HG03196 (cell line): ENCODE data around the gene NOP10.
"Not testable (repeated sequence)": the region's sequence is repeated elsewhere in the genome, so short reads cannot be mapped to it uniquely, and the experiment has no call there.

ENCODE experiments used
- ATAC-seq: cut with Tn5 transposase; IDR thresholded peaks from one replicate; pipeline ENCODE4 v1.9.1; 2021; ENCODE audit not compliant: unreplicated experiment

The NOP10 gene

GRCh38 chr15:34342737-34343575, at the start of gene NOP10, which contains the start of gene NUTM1:
Gene NOP10, minus strand, starts transcription at chr15:34343136. Its CDS starts 63 bp downstream, at chr15:34343073.
Gene NUTM1, plus strand, starts transcription at chr15:34343315. Its CDS starts 382 bp downstream, at chr15:34343697.
- ATAC-seq, result peak; percentile 85

GRCh38 chr15:34389594-34390086, 46.7 kb upstream of the NOP10 start:
- ATAC-seq, result not testable (repeated sequence)

DNA sequence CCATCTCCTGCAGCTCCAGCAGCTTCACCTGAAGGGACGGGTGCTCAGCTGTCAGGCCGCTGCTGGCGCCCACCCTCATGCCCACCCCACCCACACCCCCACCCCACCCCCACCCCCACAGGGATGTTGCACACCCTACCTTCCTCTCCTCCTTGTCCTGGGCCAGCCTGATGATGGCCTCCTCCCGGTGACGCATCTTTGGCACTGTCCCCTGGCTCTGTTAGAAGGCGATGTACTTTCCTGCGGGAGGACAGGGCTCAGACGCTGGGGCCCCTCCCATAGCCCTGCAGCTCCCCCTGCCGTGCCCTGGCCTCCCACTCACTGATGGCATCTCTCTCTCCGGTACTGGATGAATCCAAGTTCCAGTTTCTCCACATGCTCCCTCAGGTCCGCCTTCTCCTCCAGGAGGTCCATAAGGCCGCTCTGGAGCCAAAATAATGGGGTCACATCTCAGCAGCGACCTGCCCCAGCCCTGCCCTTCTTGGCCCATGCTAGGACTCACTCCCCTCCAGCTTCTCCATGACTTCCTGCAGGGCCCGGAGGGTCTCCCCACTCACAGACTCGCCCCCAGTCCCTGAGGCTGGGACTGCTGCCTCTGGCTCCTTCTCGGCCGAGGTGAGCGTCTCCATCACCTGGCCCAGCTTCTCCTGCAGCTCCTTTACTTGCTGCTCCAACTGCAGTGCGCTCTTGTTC, 39.0 kb upstream of the NOP10 start:
- not testable (repeated sequence) for ATAC-seq

GRCh38 chr15:34380491-34380890, 37.6 kb upstream of the NOP10 start:
- ATAC-seq, result not testable (repeated sequence)

GRCh38 chr15:34376856-34377255, 33.9 kb upstream of the NOP10 start:
- no peak for ATAC-seq

GRCh38 chr15:34375541-34375940, 32.6 kb upstream of the NOP10 start:
- not testable (repeated sequence) for ATAC-seq

- ATAC-seq, result no peak
Observed at GRCh38 chr15:34374816-34375215, 31.9 kb upstream of the NOP10 start.

DNA sequence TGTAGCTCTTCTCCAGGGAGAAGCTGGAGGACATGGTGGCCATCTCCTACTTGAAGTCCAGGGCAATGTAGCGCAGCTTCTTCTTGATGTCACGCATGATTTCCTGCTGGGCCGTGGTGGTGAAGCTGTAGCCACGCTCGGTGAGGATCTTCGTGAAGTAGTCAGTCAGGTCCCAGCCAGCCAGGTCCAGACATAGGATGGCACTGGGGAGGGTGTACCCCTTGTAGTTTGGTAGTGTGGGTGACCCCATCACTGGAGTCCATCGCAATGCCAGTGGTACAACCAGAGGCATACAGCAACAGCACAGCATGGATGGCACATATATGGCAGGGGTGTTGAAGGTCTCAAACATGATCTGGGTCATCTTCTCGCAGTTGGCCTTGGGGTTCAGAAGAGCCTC, 31.0 kb upstream of the NOP10 start:
- no peak for ATAC-seq

DNA sequence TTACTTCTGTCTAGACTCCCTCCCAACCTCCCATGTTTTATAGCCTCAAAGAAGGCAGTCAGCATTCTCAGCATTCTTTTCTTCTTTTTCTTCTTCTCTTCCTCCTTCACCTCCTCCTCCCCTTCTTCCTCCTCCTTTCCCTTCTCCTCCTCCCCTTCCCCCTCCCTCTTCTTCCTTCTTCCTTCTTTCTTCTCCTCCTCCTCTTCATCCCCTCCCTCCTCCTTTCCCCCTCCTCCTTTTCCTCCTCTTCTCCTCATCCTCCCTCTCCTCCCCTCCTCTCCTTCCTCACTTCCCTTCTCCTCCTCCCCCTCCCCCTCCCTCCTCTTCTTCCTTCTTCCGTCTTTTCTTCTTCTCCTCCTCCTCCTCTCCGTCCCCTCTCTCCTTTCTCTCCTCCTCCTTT, 27.7 kb upstream of the NOP10 start:
- no peak for ATAC-seq

GRCh38 chr15:34370129-34370528, 27.2 kb upstream of the NOP10 start:
- no peak for ATAC-seq

DNA sequence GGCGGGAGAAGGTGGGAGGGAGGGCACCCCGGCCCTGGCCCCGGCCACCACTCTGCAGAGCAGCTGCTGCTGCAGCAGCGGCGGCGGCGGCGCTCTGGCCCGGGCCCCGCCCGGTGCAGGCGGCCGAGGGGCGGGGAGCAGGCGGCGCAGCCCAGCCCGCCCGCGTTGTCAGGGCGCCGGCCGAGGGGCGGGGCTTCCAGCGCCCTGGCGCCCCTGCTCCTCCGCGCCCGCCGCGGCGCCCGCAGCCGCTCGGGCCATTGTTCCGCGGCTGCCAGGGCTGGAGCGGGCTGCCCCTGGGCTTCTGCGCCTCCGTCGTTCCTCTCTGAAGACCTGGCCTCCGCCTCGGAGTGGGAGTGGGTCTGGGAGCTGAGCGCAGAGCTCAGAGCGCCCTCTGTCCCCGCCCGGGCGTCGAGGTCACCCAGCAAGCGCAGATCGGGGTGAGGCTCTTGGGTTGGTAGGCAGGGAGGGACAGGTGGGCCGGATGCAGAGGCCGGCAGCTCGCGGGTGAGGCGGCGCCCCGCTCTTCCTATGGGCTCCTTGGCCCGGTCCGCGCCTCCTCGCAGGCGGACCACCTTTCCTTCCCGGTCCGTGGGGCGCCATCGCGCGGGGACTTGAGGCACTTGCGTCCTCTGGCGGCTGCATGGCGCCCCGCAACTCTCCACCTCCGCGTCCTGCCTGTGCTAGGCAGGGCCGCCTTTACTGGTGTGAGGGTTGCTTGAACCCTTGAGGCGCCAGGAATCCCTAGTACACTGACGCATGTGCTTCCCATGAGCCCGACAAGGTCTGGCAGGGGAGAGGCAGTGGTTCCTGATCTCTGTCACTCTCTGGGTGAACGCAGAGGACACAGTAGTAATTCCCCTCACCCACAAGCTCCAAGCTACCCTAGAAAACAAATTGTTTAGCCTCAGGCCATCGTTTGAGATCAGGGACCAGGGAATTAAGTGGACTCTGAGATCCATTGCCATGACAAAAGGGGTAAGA, 24.5 kb upstream of the NOP10 start, which contains the start of gene LPCAT4:
LPCAT4 (minus strand) TSS at position 96 of the 981 bp plus-strand sequence. CDS start 96 bp downstream, outside the sequence.
- peak; percentile 75 for ATAC-seq

DNA sequence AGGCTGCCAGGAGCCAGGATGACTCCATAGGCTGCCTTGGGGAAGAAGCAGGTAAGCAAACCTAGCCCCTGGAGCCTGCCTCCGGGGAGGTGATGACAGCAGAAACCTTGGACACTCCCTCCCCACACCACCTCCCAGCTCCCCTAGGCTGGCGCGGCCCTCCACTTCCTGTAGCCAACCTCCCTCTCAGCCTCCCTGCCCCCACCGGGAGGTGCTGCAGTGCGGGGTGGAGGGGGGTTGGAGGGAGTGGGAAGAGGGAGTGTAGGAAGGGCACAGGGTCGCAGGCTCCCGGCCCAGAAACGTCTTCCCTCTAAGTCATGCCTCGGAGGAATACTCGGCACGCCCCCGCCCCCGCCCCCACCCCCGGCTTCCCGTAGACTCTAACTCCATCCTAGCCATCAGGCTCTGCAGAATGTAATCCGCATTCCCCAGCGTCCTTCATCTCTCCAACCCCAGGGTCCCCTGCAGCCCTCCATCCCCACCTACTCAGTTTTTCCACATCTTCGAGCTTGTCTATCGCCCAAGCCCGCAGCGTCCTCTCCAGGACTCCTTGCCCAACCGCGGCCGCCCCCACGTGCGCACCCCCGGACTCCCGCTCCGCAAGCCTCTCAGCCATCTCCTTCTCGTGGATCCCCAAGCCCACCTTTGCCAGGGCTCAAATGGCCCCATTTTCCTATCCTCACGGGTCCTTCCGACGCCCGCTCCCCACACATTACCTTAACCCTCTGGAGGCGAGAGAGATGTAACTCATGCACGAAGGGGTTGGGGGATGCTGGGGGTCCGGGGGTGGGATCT, 23.5 kb upstream of the NOP10 start:
- ATAC-seq, result peak; percentile 33

GRCh38 chr15:34365836-34366235, 22.9 kb upstream of the NOP10 start:
- no peak for ATAC-seq

GRCh38 chr15:34365091-34365825, 22.3 kb upstream of the NOP10 start:
- no peak for ATAC-seq

GRCh38 chr15:34364041-34364440, 21.1 kb upstream of the NOP10 start:
- no peak for ATAC-seq

- no peak for ATAC-seq
Observed at GRCh38 chr15:34362047-34362773, 19.3 kb upstream of the NOP10 start.

- ATAC-seq, result no peak
Observed at GRCh38 chr15:34361278-34361677, 18.3 kb upstream of the NOP10 start.

GRCh38 chr15:34360298-34360697, 17.4 kb upstream of the NOP10 start:
- ATAC-seq, result no peak
